ENCODE measurements around the gene DRG1. TPM values are rescaled to one million over a fixed set of nuclear protein-coding genes. Genes with fewer than 3 reads are reported as not detected.

Gene DRG1, protein sequence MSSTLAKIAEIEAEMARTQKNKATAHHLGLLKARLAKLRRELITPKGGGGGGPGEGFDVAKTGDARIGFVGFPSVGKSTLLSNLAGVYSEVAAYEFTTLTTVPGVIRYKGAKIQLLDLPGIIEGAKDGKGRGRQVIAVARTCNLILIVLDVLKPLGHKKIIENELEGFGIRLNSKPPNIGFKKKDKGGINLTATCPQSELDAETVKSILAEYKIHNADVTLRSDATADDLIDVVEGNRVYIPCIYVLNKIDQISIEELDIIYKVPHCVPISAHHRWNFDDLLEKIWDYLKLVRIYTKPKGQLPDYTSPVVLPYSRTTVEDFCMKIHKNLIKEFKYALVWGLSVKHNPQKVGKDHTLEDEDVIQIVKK
- 115 and 116 TPM in 2 replicates for total RNA-seq (2021)
- percentile 69 among the genes with signal in this experiment for Bru-seq, nascent RNA
- BruChase-seq, experiment 1, labeled RNA remaining after a 2-hour chase: percentile 64 among the genes with signal in this experiment
- percentile 74 among the genes with signal in this experiment for BruChase-seq, experiment 2, labeled RNA remaining after a 6-hour chase
- long read RNA-seq, transcript DRG1-201 (9 exons, 1,746 nt): major isoform, 195 of 253 reads
- long read RNA-seq, partial matches to known transcripts: 4 of 253 reads
- long read RNA-seq, other reads (novel, unspliced or antisense): 54 of 253 reads

GRCh38 chr22:31399211-31400022 is at the start of gene DRG1:
DRG1 (plus strand) TSS chr22:31399604; CDS start chr22:31399684, 80 bp downstream.
- TF ChIP-seq CTCF (conservative IDR thresholded peaks at IDR 0.05; ENCODE audit: low read depth, low read length) (no peak), EZH2 (IDR thresholded peaks at IDR 0.05; ENCODE audit: borderline replicate concordance, low read depth, low read length, poor library complexity, severe bottlenecking) (no peak)
- Histone ChIP-seq H3K4me3 (ENCODE audit: low read depth, low read length, poor library complexity, severe bottlenecking) (peak within 1 kb of the TSS; percentile 91), H3K36me3 (ENCODE audit: insufficient read depth, low read length, poor library complexity, severe bottlenecking) (peaks cover 30% of the 10 kb centered on the region), H3K4me1 (ENCODE audit: insufficient read depth, low read length, poor library complexity, severe bottlenecking) (peaks cover 6% of the 10 kb centered on the region), H3K27me3 (replicated peaks; ENCODE audit: insufficient read depth, low read depth, low read length, poor library complexity) (no peaks in the 10 kb centered on the region), H3K9me3 (ENCODE audit: low read depth, low read length, poor library complexity, severe bottlenecking) (no peaks in the 10 kb centered on the region), H3K27ac (ENCODE audit: low read depth, low read length, poor library complexity, severe bottlenecking) (peak within 1 kb of the TSS; percentile 94)
- CTCF ChIA-PET: no interaction called here
- DNase-seq (ENCODE audit: low spot score): peak; percentile 98
- POLR2A ChIA-PET (ENCODE audit: low non-redundant PET): interaction anchor here (0.5 to 0.6 kb wide), 2 partner anchors 53 to 94 kb away, joined by 4 to 7 read pairs; partner anchors contain the start of gene PATZ1
- no TSS peak for BruUV-seq (replicated peaks)
- intact Hi-C loops (cut with micrococcal nuclease; ENCODE audit: unreplicated experiment): loop anchor here (1.0 kb wide), 1 partner anchor 52 kb away; no protein-coding TSS in a partner anchor

GRCh38 chr22:31349960-31350359 is 49.4 kb upstream of the DRG1 start:
- BruUV-seq (replicated peaks): no TSS peak
- H3K4me1 ChIP-seq (ENCODE audit: insufficient read depth, low read length, poor library complexity, severe bottlenecking): peaks cover 1% of the 10 kb centered on the region
- H3K9me3 ChIP-seq (ENCODE audit: low read depth, low read length, poor library complexity, severe bottlenecking): no peaks in the 10 kb centered on the region
- CTCF ChIA-PET: no interaction called here
- POLR2A ChIA-PET (ENCODE audit: low non-redundant PET): interaction anchor here (0.7 kb wide), 1 partner anchor 17 kb away, joined by 3 read pairs; no protein-coding TSS in a partner anchor
- H3K27ac ChIP-seq (ENCODE audit: low read depth, low read length, poor library complexity, severe bottlenecking): no peak overlapping the region
- no peaks in the 10 kb centered on the region for H3K36me3 ChIP-seq (ENCODE audit: insufficient read depth, low read length, poor library complexity, severe bottlenecking)
- no peak for TF ChIP-seq EZH2 (IDR thresholded peaks at IDR 0.05; ENCODE audit: borderline replicate concordance, low read depth, low read length, poor library complexity, severe bottlenecking)
- TF ChIP-seq CTCF (conservative IDR thresholded peaks at IDR 0.05; ENCODE audit: low read depth, low read length): no peak
- no peak for DNase-seq (ENCODE audit: low spot score)
- intact Hi-C loops (cut with micrococcal nuclease; ENCODE audit: unreplicated experiment): no loop called here
- H3K27me3 ChIP-seq (replicated peaks; ENCODE audit: insufficient read depth, low read depth, low read length, poor library complexity): no peaks in the 10 kb centered on the region
- no peak overlapping the region for H3K4me3 ChIP-seq (ENCODE audit: low read depth, low read length, poor library complexity, severe bottlenecking)

- CTCF ChIA-PET: no interaction called here
- no peaks in the 10 kb centered on the region for H3K4me1 ChIP-seq (ENCODE audit: insufficient read depth, low read length, poor library complexity, severe bottlenecking)
- no peaks in the 10 kb centered on the region for H3K9me3 ChIP-seq (ENCODE audit: low read depth, low read length, poor library complexity, severe bottlenecking)
- H3K4me3 ChIP-seq (ENCODE audit: low read depth, low read length, poor library complexity, severe bottlenecking): no peak overlapping the region
- no peaks in the 10 kb centered on the region for H3K36me3 ChIP-seq (ENCODE audit: insufficient read depth, low read length, poor library complexity, severe bottlenecking)
- H3K27ac ChIP-seq (ENCODE audit: low read depth, low read length, poor library complexity, severe bottlenecking): no peak overlapping the region
- BruUV-seq (replicated peaks): no TSS peak
- intact Hi-C loops (cut with micrococcal nuclease; ENCODE audit: unreplicated experiment): no loop called here
- TF ChIP-seq EZH2 (IDR thresholded peaks at IDR 0.05; ENCODE audit: borderline replicate concordance, low read depth, low read length, poor library complexity, severe bottlenecking) (no peak), CTCF (conservative IDR thresholded peaks at IDR 0.05; ENCODE audit: low read depth, low read length) (no peak)
- DNase-seq (ENCODE audit: low spot score): peak; percentile 38
- POLR2A ChIA-PET (ENCODE audit: low non-redundant PET): interaction anchor here (0.7 kb wide), 1 partner anchor 17 kb away, joined by 3 read pairs; no protein-coding TSS in a partner anchor
- no peaks in the 10 kb centered on the region for H3K27me3 ChIP-seq (replicated peaks; ENCODE audit: insufficient read depth, low read depth, low read length, poor library complexity)
Observed at GRCh38 chr22:31350410-31350863, 49.0 kb upstream of the DRG1 start.

Data from A673 (cell line).